T-helper 1 cell (primary cell): ENCODE measurements around the gene EPS8.
"Not testable (repeated sequence)": the region's sequence is repeated elsewhere in the genome, so short reads cannot be mapped to it uniquely, and the experiment has no call there.

Experiments used
- DNase-seq, 5 donors: peaks; one replicate each; pipeline ENCODE4 v3.0.0-alpha.2; 2012 to 2020

The EPS8 gene

GRCh38 chr12:15636060-15636890 lies 152.9 kb downstream of the EPS8 start:
- DNase-seq, result no peak

GRCh38 chr12:15634010-15634683 lies 155.0 kb downstream of the EPS8 start:
- DNase-seq, result no peak

- no peak for DNase-seq
These were observed 156.0 kb downstream of the EPS8 start for GRCh38 chr12:15633201-15633600.

- no peak for DNase-seq
These were observed 156.5 kb downstream of the EPS8 start for GRCh38 chr12:15632708-15633107.

- no peak for DNase-seq
These were observed 158.0 kb downstream of the EPS8 start for GRCh38 chr12:15631007-15631715.

- DNase-seq, result no peak
These were observed 159.4 kb downstream of the EPS8 start for GRCh38 chr12:15629761-15630160.

GRCh38 chr12:15629108-15629507 lies 160.1 kb downstream of the EPS8 start:
- no peak for DNase-seq

GRCh38 chr12:15627995-15628945 lies 160.9 kb downstream of the EPS8 start:
- no peak for DNase-seq

GRCh38 chr12:15625075-15625474 lies 164.1 kb downstream of the EPS8 start:
- DNase-seq, result no peak

- no peak for DNase-seq
These were observed 168.2 kb downstream of the EPS8 start for GRCh38 chr12:15620741-15621539.

- DNase-seq, result not testable (repeated sequence)
These were observed 172.7 kb downstream of the EPS8 start for GRCh38 chr12:15616495-15616894.

- no peak for DNase-seq
These were observed 175.2 kb downstream of the EPS8 start for GRCh38 chr12:15613981-15614380.

- no peak for DNase-seq
These were observed 180.2 kb downstream of the EPS8 start for GRCh38 chr12:15608941-15609340.

GRCh38 chr12:15608406-15608805 lies 180.8 kb downstream of the EPS8 start:
- DNase-seq, result no peak

- DNase-seq, result no peak
These were observed 183.2 kb downstream of the EPS8 start for GRCh38 chr12:15605881-15606590.

- DNase-seq, result no peak
These were observed 185.6 kb downstream of the EPS8 start for GRCh38 chr12:15603474-15604085.

GRCh38 chr12:15602051-15602672 lies 187.0 kb downstream of the EPS8 start:
- no peak for DNase-seq

- no peak for DNase-seq
These were observed 187.9 kb downstream of the EPS8 start for GRCh38 chr12:15601210-15601800.

GRCh38 chr12:15600223-15600935 lies 188.8 kb downstream of the EPS8 start:
- no peak for DNase-seq
